Testis (tissue), 2 donors: ENCODE data around the gene SLC25A20.

ENCODE experiments used
- POLR2A ChIP-seq: fragments of 450-650 bp; IDR thresholded peaks from one replicate; pipeline ENCODE4 v1.6.1; 2017; ENCODE audit warnings: antibody characterized with exemption, mild to moderate bottlenecking, moderate library complexity
- TF ChIP-seq, protein P1 (sequence below), 3 experiments: fragments of 450-650 bp in 2 of 3; fragments of 200-600 bp in 1 of 3; sonication (generic) in 1 of 3; IDR thresholded peaks; one replicate each; pipeline ENCODE4 v1.5.1; 2016 to 2019; ENCODE audit warnings: antibody characterized with exemption in 3 of 3, mild to moderate bottlenecking in 2 of 3, moderate library complexity in 1 of 3

DNA sequence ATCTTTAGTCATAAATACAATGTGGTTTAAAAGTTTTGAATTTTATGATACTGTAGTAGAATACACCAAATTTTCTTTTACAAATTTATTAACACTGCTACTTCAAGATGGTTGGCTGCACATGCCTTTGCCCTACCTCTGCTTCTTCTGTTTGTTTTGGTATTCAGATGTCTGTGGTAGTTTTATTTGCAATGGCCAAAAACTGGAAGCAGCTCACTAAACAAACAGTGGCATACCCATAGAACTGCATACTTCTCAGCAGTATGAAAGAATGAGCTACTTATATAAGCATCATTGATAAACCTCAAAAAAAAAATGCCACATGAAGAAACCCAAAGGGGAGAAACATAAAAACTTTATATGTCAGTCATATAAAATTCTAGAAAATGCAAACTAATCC lies 39.5 kb upstream of the SLC25A20 start:
- TF ChIP-seq, protein P1, sequence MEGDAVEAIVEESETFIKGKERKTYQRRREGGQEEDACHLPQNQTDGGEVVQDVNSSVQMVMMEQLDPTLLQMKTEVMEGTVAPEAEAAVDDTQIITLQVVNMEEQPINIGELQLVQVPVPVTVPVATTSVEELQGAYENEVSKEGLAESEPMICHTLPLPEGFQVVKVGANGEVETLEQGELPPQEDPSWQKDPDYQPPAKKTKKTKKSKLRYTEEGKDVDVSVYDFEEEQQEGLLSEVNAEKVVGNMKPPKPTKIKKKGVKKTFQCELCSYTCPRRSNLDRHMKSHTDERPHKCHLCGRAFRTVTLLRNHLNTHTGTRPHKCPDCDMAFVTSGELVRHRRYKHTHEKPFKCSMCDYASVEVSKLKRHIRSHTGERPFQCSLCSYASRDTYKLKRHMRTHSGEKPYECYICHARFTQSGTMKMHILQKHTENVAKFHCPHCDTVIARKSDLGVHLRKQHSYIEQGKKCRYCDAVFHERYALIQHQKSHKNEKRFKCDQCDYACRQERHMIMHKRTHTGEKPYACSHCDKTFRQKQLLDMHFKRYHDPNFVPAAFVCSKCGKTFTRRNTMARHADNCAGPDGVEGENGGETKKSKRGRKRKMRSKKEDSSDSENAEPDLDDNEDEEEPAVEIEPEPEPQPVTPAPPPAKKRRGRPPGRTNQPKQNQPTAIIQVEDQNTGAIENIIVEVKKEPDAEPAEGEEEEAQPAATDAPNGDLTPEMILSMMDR (IDR thresholded peaks at IDR 0.05), result no peak
- no peak for TF ChIP-seq POLR2A
